ENCODE results near the gene AFDN. TPM values are rescaled to one million over a fixed set of nuclear protein-coding genes. Genes with fewer than 3 reads are reported as not detected.

Gene AFDN
- total and polyA plus RNA-seq, 2 experiments from 2014 or later, result 66.9 to 200 TPM

GRCh38 chr6:167787896-167788562 is 38.7 kb upstream of the AFDN start (continued):
- no peak for TF ChIP-seq ETS1 (IDR thresholded peaks at IDR 0.05)
- TF ChIP-seq EZH2phosphoT487 (IDR thresholded peaks at IDR 0.05; ENCODE audit: unreplicated experiment), result no peak
- TF ChIP-seq NANOG (IDR thresholded peaks at IDR 0.05; ENCODE audit: borderline replicate concordance), result no peak
- TF ChIP-seq POLR2AphosphoS5 (IDR thresholded peaks at IDR 0.05; ENCODE audit: low read depth), result no peak
- no peak for TF ChIP-seq ZNF331 (CRISPR knock-in tag; IDR thresholded peaks at IDR 0.05; ENCODE audit: low read depth)
- TF ChIP-seq REST (IDR thresholded peaks at IDR 0.05; ENCODE audit: unreplicated experiment), result no peak
- TF ChIP-seq STAT1 (IDR thresholded peaks at IDR 0.05; ENCODE audit: unreplicated experiment), result no peak
- no peak for TF ChIP-seq CTCF (conservative IDR thresholded peaks at IDR 0.05; ENCODE audit: low read depth in 2 of 2)

- Histone ChIP-seq H4K20me1 (replicated peaks; ENCODE audit: insufficient read depth) (no peaks in the 10 kb centered on the region), H3K4me2 (no peak overlapping the region), H3K9me2 (ENCODE audit: insufficient read depth) (no peaks in the 10 kb centered on the region), H3F3A (replicated peaks; ENCODE audit: low read depth) (0 out of 2 replicates have a peak, but pooled peaks cover 2% of the 10 kb centered on the region), H3K36me3 (ENCODE audit: insufficient read depth) (no peaks in the 10 kb centered on the region), H3K4me3 (no peak overlapping the region), H3K79me2 (replicated peaks; ENCODE audit: insufficient read depth) (no peaks in the 10 kb centered on the region), H3K4me1 (ENCODE audit: insufficient read depth) (no peaks in the 10 kb centered on the region), H2AFZ (no peak overlapping the region), H3K27ac (ENCODE audit: low read depth) (no peak overlapping the region), H3K27me3 (ENCODE audit: insufficient read depth) (no peaks in the 10 kb centered on the region)
- no peaks in the 10 kb centered on the region for H3K27me3 Mint-ChIP-seq (ENCODE audit: insufficient read depth, low read depth, poor library complexity)
- DNase-seq (ENCODE audit: low spot score) (no peak), ATAC-seq (no peak)
- H3K9me3 Mint-ChIP-seq, result no peaks in the 10 kb centered on the region
- TF ChIP-seq ZNF114 (CRISPR knock-in tag; IDR thresholded peaks at IDR 0.05), result no peak
- peaks cover 16% of the 10 kb centered on the region for H3K4me1 Mint-ChIP-seq
- no peak overlapping the region for H3K4me3 Mint-ChIP-seq
- no peaks in the 10 kb centered on the region for H3K36me3 Mint-ChIP-seq (ENCODE audit: low read depth)
- no peak overlapping the region for H3K27ac Mint-ChIP-seq
Measured at GRCh38 chr6:167788563-167788903, 38.2 kb upstream of the AFDN start.
